A549 (cell line): Measurements from ENCODE around the gene MYF5.

Experiments
- JUNB ChIP-seq: fragments of >200 bp; sonication (Bioruptor Twin); formaldehyde crosslinking; IDR thresholded peaks from 2 replicates; pipeline ENCODE4 v1.6.1; 2016
- KDM1A ChIP-seq: fragments of 200-600 bp; sonication (generic); IDR thresholded peaks from 2 replicates; pipeline ENCODE4 v1.6.1; 2016; ENCODE audit warnings: low read depth, mild to moderate bottlenecking
- MAFK ChIP-seq: fragments of 450-650 bp; IDR thresholded peaks from 2 replicates; pipeline ENCODE4 v1.6.1; 2014; ENCODE audit not compliant: partially characterized antibody
- TF ChIP-seq, protein P1 (sequence below): IDR thresholded peaks from 2 replicates; pipeline ENCODE4 v1.6.1; 2012
- TF ChIP-seq, protein P2 (sequence below): fragments of >200 bp; sonication (Bioruptor Twin); formaldehyde crosslinking; IDR thresholded peaks from 3 replicates; pipeline ENCODE4 v1.5.1; 2016

DNA sequence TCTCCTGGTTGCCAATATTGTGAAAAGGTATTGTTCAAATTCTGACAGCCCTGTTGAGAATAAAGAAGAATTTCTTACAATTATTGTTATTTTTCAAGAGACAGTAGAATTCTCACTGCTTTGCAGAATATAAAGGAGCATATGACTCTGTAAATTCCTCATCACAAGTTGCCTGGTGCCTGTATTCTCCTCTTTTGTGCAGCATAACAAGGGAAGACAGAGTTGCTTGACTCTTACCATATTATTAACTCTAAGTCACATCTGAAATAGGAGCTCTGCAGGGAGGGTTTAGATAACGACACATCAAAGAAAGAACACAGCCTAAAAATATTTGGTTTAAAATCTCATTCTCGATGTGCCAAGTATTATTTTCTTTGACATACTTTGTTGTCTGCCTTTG, 31.1 kb downstream of the MYF5 start:
- TF ChIP-seq, protein P1, sequence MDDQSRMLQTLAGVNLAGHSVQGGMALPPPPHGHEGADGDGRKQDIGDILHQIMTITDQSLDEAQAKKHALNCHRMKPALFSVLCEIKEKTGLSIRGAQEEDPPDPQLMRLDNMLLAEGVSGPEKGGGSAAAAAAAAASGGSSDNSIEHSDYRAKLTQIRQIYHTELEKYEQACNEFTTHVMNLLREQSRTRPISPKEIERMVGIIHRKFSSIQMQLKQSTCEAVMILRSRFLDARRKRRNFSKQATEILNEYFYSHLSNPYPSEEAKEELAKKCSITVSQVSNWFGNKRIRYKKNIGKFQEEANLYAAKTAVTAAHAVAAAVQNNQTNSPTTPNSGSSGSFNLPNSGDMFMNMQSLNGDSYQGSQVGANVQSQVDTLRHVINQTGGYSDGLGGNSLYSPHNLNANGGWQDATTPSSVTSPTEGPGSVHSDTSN: no peak
- TF ChIP-seq JUNB (no peak), KDM1A (no peak), MAFK (no peak)
- TF ChIP-seq, protein P2, sequence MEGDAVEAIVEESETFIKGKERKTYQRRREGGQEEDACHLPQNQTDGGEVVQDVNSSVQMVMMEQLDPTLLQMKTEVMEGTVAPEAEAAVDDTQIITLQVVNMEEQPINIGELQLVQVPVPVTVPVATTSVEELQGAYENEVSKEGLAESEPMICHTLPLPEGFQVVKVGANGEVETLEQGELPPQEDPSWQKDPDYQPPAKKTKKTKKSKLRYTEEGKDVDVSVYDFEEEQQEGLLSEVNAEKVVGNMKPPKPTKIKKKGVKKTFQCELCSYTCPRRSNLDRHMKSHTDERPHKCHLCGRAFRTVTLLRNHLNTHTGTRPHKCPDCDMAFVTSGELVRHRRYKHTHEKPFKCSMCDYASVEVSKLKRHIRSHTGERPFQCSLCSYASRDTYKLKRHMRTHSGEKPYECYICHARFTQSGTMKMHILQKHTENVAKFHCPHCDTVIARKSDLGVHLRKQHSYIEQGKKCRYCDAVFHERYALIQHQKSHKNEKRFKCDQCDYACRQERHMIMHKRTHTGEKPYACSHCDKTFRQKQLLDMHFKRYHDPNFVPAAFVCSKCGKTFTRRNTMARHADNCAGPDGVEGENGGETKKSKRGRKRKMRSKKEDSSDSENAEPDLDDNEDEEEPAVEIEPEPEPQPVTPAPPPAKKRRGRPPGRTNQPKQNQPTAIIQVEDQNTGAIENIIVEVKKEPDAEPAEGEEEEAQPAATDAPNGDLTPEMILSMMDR: no peak
